LNCAP (cell line): Measurements from ENCODE around the gene OR1M1.

Source experiments
- CTCF ChIP-seq: fragments of 450-650 bp; IDR thresholded peaks from 2 replicates; pipeline ENCODE4 v1.5.1; 2017; ENCODE audit warnings: mild to moderate bottlenecking

The OR1M1 gene

GRCh38 chr19:9065457-9066014 lies 21.3 kb upstream of the OR1M1 start:
- TF ChIP-seq CTCF: no peak

- no peak for TF ChIP-seq CTCF
Observed at GRCh38 chr19:9070066-9070465, 16.8 kb upstream of the OR1M1 start.

GRCh38 chr19:9073806-9074205 lies 13.1 kb upstream of the OR1M1 start:
- TF ChIP-seq CTCF: no peak

GRCh38 chr19:9075064-9075949 lies 11.6 kb upstream of the OR1M1 start:
- TF ChIP-seq CTCF: no peak

GRCh38 chr19:9076901-9077300 lies 10.0 kb upstream of the OR1M1 start:
- TF ChIP-seq CTCF: no peak

GRCh38 chr19:9078651-9079050 lies 8.2 kb upstream of the OR1M1 start:
- no peak for TF ChIP-seq CTCF

GRCh38 chr19:9107375-9107774 lies 20.5 kb downstream of the OR1M1 start, which contains the start of gene OR7G2:
TSS of gene OR7G2 (minus strand) at chr19:9107475. CDS start at chr19:9103243, 4,232 bp downstream.
- no peak for TF ChIP-seq CTCF
